T-helper 17 cell (primary cell): ENCODE data around the gene F5. TPM values are rescaled to one million over a fixed set of nuclear protein-coding genes. Genes with fewer than 3 reads are reported as not detected.

Source experiments
- ATAC-seq: fragments of 150-1000 bp; cut with Tn5 transposase; 2 replicates; pipeline ENCODE4 v1.10.0; 2021; ENCODE audit warnings: mild to moderate bottlenecking, moderate library complexity
- DNase-seq, 3 donors: peaks; one replicate each; pipeline versions ENCODE4 v3.0.0 to v3.0.0-alpha.2; 2020 to 2021
- H3K9me3 ChIP-seq: one replicate; pipeline ENCODE4 v1.7.0; 2013; ENCODE audit warnings: low read length, mild to moderate bottlenecking; ENCODE audit not compliant: control insufficient read depth, poor library complexity, severe bottlenecking
- H3K27ac Mint-ChIP-seq: one replicate; pipeline ENCODE4 v1.8.0; 2022; ENCODE audit warnings: mild to moderate bottlenecking, moderate library complexity, mixed read lengths
- H3K27me3 Mint-ChIP-seq: one replicate; pipeline ENCODE4 v1.8.0; 2022; ENCODE audit warnings: mixed read lengths
- H3K36me3 Mint-ChIP-seq: one replicate; pipeline ENCODE4 v1.8.0; 2022; ENCODE audit warnings: low read depth, mixed read lengths
- H3K4me1 Mint-ChIP-seq: one replicate; pipeline ENCODE4 v1.8.0; 2022; ENCODE audit warnings: mild to moderate bottlenecking, mixed read lengths
- H3K4me3 Mint-ChIP-seq: one replicate; pipeline ENCODE4 v1.8.0; 2022; ENCODE audit warnings: mild to moderate bottlenecking, moderate library complexity, mixed read lengths
- total RNA-seq, 4 donors: library from RNA in 2 of 4; stranded (reverse) in 2 of 4; gene quantifications; one replicate each; pipeline ENCODE4 v1.2.3 and lab custom pipeline; 2022 to 2026

Gene F5
- total RNA-seq, 2 donors from 2014 or later = 24.3 to 33.0 TPM

DNA sequence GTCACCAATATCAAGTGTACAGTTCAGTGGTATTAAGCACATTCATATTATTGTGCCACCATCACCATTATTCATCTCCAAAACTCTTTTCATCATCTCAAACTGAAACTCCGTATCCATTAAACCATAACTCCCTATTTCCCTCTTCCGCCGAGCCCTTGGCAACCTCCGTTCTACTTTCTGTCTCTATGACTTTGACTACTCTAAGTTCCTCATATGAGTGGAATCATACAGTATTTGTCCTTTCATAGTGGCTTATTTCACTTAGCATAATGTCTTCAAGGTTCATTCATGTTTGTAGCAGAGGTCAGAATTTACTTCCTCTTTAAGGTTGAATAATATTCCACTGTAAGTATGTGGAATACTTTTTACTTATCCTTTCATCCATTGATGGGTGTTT, 21.9 kb upstream of the F5 start:
- Mint-ChIP-seq H3K27me3 (no peaks in the 10 kb centered on the region), H3K4me1 (peaks cover 23% of the 10 kb centered on the region), H3K4me3 (no peak overlapping the region), H3K27ac (no peak overlapping the region), H3K36me3 (peaks cover 2% of the 10 kb centered on the region)
- no peaks in the 10 kb centered on the region for H3K9me3 ChIP-seq
- ATAC-seq (no peak), DNase-seq (no peak)

GRCh38 chr1:169604781-169605560, 18.7 kb upstream of the F5 start:
- peak; percentile 86 for ATAC-seq
- H3K27me3 Mint-ChIP-seq = no peaks in the 10 kb centered on the region
- peak overlapping the region; percentile 68 for H3K4me3 Mint-ChIP-seq
- H3K27ac Mint-ChIP-seq = peak overlapping the region; percentile 62
- DNase-seq = peak in 2 of 3 donors; percentile 8 to 20
- no peaks in the 10 kb centered on the region for H3K9me3 ChIP-seq
- peaks cover 2% of the 10 kb centered on the region for H3K36me3 Mint-ChIP-seq
- peaks cover 44% of the 10 kb centered on the region for H3K4me1 Mint-ChIP-seq

DNA sequence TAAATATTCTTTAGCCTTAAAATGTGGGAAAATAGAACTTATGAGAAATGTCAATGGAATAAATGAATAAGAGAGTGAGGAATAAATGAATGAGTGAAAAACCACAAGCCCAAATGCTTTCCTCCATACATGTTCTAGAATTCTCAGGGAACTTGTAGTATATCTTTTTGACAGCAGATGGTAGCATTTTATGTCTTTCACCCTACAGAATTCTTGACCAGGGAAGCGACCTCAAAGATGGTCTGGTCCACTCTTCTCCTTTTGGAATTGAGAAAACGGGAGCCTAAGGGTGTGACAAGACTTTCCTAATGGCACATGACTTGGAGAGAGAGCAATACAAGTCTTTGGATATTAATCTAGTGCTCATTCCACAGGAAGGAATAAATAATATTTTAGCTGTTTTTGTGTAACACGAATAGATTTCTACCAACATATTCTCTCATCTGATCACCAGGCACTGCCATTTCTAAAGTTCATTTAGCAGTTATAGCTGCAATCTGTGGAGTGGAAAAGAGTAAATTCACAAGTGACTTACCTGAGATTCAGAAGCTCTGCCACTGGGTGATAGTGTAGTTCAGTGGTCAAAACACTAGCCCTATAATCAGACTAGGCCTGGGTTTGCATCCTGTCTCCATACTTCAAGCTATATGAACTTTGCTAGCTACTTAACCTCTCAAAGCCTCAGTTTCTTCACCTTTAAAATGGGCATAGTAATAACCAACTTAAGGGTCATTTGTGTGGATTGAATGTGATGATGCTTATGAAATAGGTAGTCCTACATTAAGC, 15.0 kb upstream of the F5 start:
- Mint-ChIP-seq H3K36me3 (no peaks in the 10 kb centered on the region), H3K27ac (peak overlapping the region; percentile 79), H3K4me3 (no peak overlapping the region), H3K27me3 (no peaks in the 10 kb centered on the region), H3K4me1 (peaks cover 39% of the 10 kb centered on the region)
- H3K9me3 ChIP-seq = no peaks in the 10 kb centered on the region
- DNase-seq = no peak
- ATAC-seq = no peak

DNA sequence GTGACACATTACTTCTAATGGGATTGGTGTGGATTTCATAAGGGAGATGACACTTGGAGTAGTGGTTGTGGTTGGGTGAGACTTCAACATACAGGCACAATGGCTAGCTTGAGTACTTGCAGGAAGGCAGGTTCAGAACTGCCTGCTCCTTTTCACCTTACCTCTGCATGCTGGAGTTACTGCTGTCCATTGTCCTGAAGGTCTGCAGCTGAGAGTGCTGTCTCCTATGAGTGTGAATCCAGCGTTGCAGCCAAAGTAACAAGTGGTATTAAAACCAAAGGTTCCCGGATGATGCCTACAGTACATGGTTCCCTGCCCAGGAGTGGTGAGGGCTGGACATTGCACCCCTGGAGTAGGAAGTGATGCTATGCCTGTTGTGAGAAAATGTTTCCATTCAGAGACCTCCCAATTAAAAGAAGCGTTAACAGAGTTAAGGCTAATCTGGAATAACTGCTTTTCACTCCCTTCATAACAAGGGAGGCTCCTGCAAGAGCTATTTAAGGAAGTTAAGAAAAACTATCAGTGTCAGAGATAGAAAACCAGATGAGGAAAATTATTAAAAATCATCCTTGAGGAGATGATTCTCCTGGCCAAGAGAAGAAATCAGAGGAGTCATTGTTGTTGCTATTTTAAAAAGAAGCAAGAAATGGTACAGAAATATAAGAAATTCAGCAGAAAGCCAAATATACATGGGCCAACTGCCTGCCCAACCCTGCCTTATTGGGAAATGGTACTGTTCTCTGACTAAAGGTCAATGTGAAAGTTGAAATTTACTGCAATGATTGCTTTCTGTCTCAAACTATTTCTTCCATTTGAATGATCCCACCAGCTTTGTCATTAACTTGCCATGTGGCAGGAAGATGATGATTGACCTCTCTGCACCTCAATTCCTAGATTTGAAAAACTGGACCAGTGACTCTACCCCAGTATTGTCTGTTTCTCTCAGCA, 9.8 kb upstream of the F5 start:
- peaks cover 21% of the 10 kb centered on the region for H3K4me1 Mint-ChIP-seq
- no peak overlapping the region for H3K4me3 Mint-ChIP-seq
- ATAC-seq = peak; percentile 37
- no peaks in the 10 kb centered on the region for H3K9me3 ChIP-seq
- peaks cover 2% of the 10 kb centered on the region for H3K36me3 Mint-ChIP-seq
- DNase-seq = no peak
- peaks cover 4% of the 10 kb centered on the region for H3K27me3 Mint-ChIP-seq
- H3K27ac Mint-ChIP-seq = no peak overlapping the region

DNA sequence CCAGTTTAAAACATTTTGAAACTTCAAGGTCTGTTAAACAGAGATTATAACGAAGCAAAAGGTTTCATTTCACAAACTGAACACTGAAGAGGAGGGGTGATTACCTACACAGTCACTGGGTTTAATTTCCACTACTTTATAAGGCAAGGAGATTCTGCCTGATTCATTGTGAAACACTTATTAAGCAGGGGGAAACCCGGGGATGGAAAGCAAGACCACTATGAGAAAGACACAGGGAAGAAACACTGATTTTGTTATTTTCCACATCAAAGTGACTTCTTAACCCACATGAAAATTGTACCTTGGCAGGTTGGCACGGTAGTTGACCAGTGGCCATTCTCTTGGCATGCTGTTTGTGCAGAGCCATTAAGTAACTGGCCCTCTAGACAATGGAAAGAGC, 8.1 kb upstream of the F5 start:
- H3K9me3 ChIP-seq = no peaks in the 10 kb centered on the region
- H3K36me3 Mint-ChIP-seq = peaks cover 2% of the 10 kb centered on the region
- H3K27ac Mint-ChIP-seq = peak overlapping the region; percentile 1
- DNase-seq (no peak), ATAC-seq (no peak)
- H3K4me3 Mint-ChIP-seq = no peak overlapping the region
- peaks cover 18% of the 10 kb centered on the region for H3K4me1 Mint-ChIP-seq
- H3K27me3 Mint-ChIP-seq = peaks cover 4% of the 10 kb centered on the region

DNA sequence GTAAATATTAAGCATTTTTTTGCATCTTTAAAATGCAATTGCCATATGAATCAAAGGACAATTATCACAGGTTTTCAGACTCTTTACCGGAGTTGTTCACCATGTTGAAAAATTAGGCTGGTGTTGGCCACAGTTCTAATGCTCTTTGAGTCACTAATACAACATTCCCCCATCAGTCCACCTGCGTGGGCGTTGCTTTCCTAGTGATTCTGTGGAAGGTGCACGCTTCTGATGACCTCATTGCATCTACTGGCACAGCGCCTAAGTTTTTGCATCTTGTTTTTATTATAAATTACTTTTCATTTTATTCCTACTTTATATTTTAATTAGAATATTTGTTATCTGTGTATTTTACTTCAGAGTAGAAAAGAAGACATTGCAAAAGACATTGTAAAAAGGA, 4.7 kb upstream of the F5 start:
- H3K9me3 ChIP-seq = no peaks in the 10 kb centered on the region
- no peak for ATAC-seq
- H3K4me3 Mint-ChIP-seq = no peak overlapping the region
- H3K27ac Mint-ChIP-seq = no peak overlapping the region
- peaks cover 2% of the 10 kb centered on the region for H3K36me3 Mint-ChIP-seq
- peaks cover 7% of the 10 kb centered on the region for H3K27me3 Mint-ChIP-seq
- DNase-seq = no peak
- H3K4me1 Mint-ChIP-seq = peaks cover 37% of the 10 kb centered on the region

GRCh38 chr1:169588785-169589485, 2.7 kb upstream of the F5 start:
- H3K4me1 Mint-ChIP-seq = peaks cover 27% of the 10 kb centered on the region

GRCh38 chr1:169588112-169588511, 1.8 kb upstream of the F5 start:
- no peaks in the 10 kb centered on the region for H3K9me3 ChIP-seq
- Mint-ChIP-seq H3K27me3 (peaks cover 21% of the 10 kb centered on the region), H3K36me3 (no peaks in the 10 kb centered on the region), H3K4me1 (peaks cover 24% of the 10 kb centered on the region), H3K27ac (peak overlapping the region; percentile 85), H3K4me3 (no peak overlapping the region)
- no peak for DNase-seq
- no peak for ATAC-seq

More at GRCh38 chr1:169588785-169589485, 2.7 kb upstream of the F5 start:
- no peak for ATAC-seq
- no peaks in the 10 kb centered on the region for H3K9me3 ChIP-seq
- no peak for DNase-seq
- H3K4me3 Mint-ChIP-seq = peak overlapping the region; percentile 64
- H3K27ac Mint-ChIP-seq = peak overlapping the region; percentile 85
- no peaks in the 10 kb centered on the region for H3K36me3 Mint-ChIP-seq
- H3K27me3 Mint-ChIP-seq = peaks cover 14% of the 10 kb centered on the region

DNA sequence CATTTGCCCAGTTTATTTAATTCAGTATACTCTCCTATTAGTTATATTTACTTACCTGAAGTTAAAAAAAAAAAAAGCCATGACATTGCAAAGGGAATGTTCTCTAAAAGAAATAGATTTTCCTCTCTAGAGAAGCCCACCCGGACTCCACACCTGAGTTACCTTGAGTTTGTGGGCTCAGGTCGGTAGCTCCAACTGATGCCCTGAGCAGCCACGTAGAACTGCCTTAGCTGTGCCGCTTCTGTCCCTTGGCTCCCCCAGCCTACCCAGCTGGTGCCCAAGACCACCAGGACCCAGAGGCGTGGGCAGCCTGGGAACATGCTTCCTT, 250 bp downstream of the F5 start:
- ATAC-seq (peak; percentile 53), DNase-seq (no peak)
- Mint-ChIP-seq H3K27ac (peak overlapping the region; percentile 85), H3K36me3 (no peaks in the 10 kb centered on the region), H3K27me3 (peaks cover 26% of the 10 kb centered on the region), H3K4me3 (peak overlapping the region; percentile 91), H3K4me1 (peaks cover 28% of the 10 kb centered on the region)
- H3K9me3 ChIP-seq = no peaks in the 10 kb centered on the region

- Mint-ChIP-seq H3K4me1 (peaks cover 28% of the 10 kb centered on the region), H3K4me3 (peak overlapping the region; percentile 91), H3K36me3 (no peaks in the 10 kb centered on the region), H3K27me3 (peaks cover 26% of the 10 kb centered on the region), H3K27ac (peak overlapping the region; percentile 85)
- ATAC-seq = no peak
- no peak for DNase-seq
- H3K9me3 ChIP-seq = no peaks in the 10 kb centered on the region
Observed at GRCh38 chr1:169585181-169585580, 1.1 kb downstream of the F5 start.

DNA sequence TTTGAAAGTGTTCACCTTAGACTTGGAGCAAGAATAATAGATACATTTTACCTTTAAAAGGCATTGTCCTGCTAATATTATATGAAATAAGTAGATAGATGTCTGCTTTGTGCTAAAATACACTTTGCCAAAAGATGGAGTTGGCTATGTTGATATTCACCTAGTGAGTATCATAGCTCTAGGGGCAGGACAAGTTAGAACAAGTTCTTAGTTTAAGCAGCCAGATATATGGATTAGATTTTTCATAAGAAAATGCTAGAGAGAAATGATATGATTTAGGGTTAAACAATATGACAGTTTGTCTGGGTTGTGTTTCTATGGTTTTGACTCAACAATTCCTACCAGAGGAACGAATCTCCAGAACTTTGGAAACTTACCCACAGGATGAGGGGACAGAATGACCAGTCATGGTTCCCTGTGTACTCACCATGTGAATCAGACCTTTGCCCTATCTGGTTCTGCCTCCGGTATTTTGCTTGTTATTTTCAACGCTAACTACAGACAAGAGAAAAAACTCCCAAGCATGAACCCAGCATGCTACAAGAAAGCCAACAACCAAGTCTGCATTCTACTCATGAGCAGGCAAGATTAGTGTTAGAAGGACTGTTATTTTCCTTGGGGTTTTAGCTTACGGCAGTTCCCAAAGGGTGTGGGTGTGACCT, 1.7 kb downstream of the F5 start:
- DNase-seq (no peak), ATAC-seq (peak; percentile 38)
- Mint-ChIP-seq H3K4me3 (peak overlapping the region; percentile 68), H3K36me3 (no peaks in the 10 kb centered on the region), H3K27me3 (peaks cover 26% of the 10 kb centered on the region), H3K4me1 (peaks cover 28% of the 10 kb centered on the region), H3K27ac (peak overlapping the region; percentile 85)
- no peaks in the 10 kb centered on the region for H3K9me3 ChIP-seq
